Heart left ventricle (tissue), 16 donors: Measurements from ENCODE around the gene OTUD7B. TPM values are rescaled to one million over a fixed set of nuclear protein-coding genes. Genes with fewer than 3 reads are reported as not detected.

ENCODE experiments used
- ATAC-seq, 4 donors: fragments of 200-7000 bp; cut with Tn5 transposase; one replicate each; pipeline ENCODE4 v1.9.1; 2020 to 2022; ENCODE audit warnings: moderate library complexity in 4 of 4, mild to moderate bottlenecking in 3 of 4, moderate number of reproducible peaks in 1 of 4
- DNase-seq, 5 donors: peaks; one replicate each; pipeline ENCODE4 v3.0.0-alpha.2; 2020
- H3K27ac ChIP-seq, 12 donors: fragments of 200-600 bp; sonication (generic) in 4 of 12; one replicate each; pipeline versions ENCODE4 v1.5.0 to v1.8.0; 2016 to 2022; ENCODE audit warnings: mild to moderate bottlenecking in 2 of 12
- H3K27me3 ChIP-seq, 9 donors: fragments of 200-600 bp; sonication (generic) in 2 of 9; one replicate each; pipeline versions ENCODE4 v1.5.1 to v1.8.0; 2016 to 2022; ENCODE audit warnings: mild to moderate bottlenecking in 3 of 9
- H3K36me3 ChIP-seq, 9 donors: fragments of 200-600 bp; sonication (generic) in 2 of 9; one replicate each; pipeline versions ENCODE4 v1.5.0 to v1.8.0; 2018 to 2022; ENCODE audit warnings: mild to moderate bottlenecking in 2 of 9
- H3K4me1 ChIP-seq, 12 donors: fragments of 200-600 bp; sonication (generic) in 4 of 12; one replicate each; pipeline versions ENCODE4 v1.5.0 to v1.8.0; 2016 to 2022; ENCODE audit warnings: mild to moderate bottlenecking in 3 of 12
- H3K4me3 ChIP-seq, 12 donors: fragments of 200-600 bp; sonication (generic) in 4 of 12; one replicate each; pipeline versions ENCODE4 v1.5.0 to v1.8.0; 2017 to 2022; ENCODE audit warnings: mild to moderate bottlenecking in 9 of 12, moderate library complexity in 4 of 12
- H3K9me3 ChIP-seq, 12 donors: fragments of 200-600 bp; sonication (generic) in 4 of 12; one replicate each; pipeline versions ENCODE4 v1.5.0 to v1.8.0; 2016 to 2022; ENCODE audit warnings: mild to moderate bottlenecking in 1 of 12
- CTCF ChIP-seq, 12 donors: fragments of 200-600 bp; sonication (generic) in 4 of 12; IDR thresholded peaks; one replicate each; pipeline versions ENCODE4 v1.5.0 to v1.8.0; 2018 to 2022; ENCODE audit warnings: antibody characterized with exemption in 12 of 12, mild to moderate bottlenecking in 5 of 12
- POLR2A ChIP-seq, 2 donors: fragments of 450-650 bp; IDR thresholded peaks; one replicate each; pipeline ENCODE4 v1.6.1; 2017; ENCODE audit warnings: antibody characterized with exemption in 2 of 2, mild to moderate bottlenecking in 2 of 2, moderate library complexity in 2 of 2
- WGBS, 4 donors: extraction: QIAGEN DNeasy Blood & Tissue Kit in 2 of 4; methylation state at CpG; one replicate each; pipeline versions ENCODE4 v1.1.5 to v1.1.7; 2013 to 2018; 5-methylcytosine and 5-hydroxymethylcytosine counted together
- intact Hi-C, 10 donors: fragments of 100-400 bp; cut with DNase I; formaldehyde crosslinking; loops; one replicate each; pipeline versions ENCODE4 v1.11.1 to v1.14.2; 2022
- polyA plus RNA-seq, 2 donors: library from polyadenylated mRNA; stranded (reverse); fragments of 200-250 nt; gene quantifications; one replicate each; pipeline ENCODE4 v1.2.3, GENCODE V29; 2013
- total RNA-seq, 9 donors: library from RNA; depleted of rRNA in 2 of 9; stranded (reverse); fragments of >200 nt in 2 of 9; fragmentation: NEBNext Ultra II Directional in 3 of 9; extraction: Animal tissue kit (Norgen Biotek cat#: 25700) in 3 of 9; gene quantifications; one replicate each; pipeline versions ENCODE4 v1.1.0 to v1.2.4, GENCODE V29; 2016 to 2023
- donor health status: ischemic (EF 13 %, LVEDD 7.1; RV severe dilation, severe dysfunction).
- donor health status: healthy with polysubstance abuse.
- donor health status: DM: no; HTN: yes; CAD: no.
- donor health status: DM: no; HTN: no; CAD: no.
- donor health status: ischemic (EF 25% LVEDD 6.9; RV normal size, moderate dysfunction).
- donor health status: ischemic (EF 25% LVEDD 5.7; RV mildly dilated, moderate dysfunction).
- donor health status: healthy.
- donor health status: DM: yes; HTN: yes; CAD: no.
- donor health status: ischemic (EF 35%, LVEDD 5.7; RV mildly dilated, moderate dysfunction).
- donor health status: nonischemic (EF 11% LVEDD 7.7; RV severe dilation, severe dysfunction).
- donor health status: DM: yes; HTN: yes; CAD: no.
- donor health status: PGD.
- donor health status: ischemic (EF 29% LVEDD 5.4; RV normal size, mild dysfunction).
- donor health status: nonischemic (EF 23%, LVEDD 6.1; RV moderate dilation, normal function).

Gene OTUD7B
- total and polyA plus RNA-seq, 11 donors: 8.1 to 36.2 (median 24.7) TPM

- H3K27ac ChIP-seq: peak overlapping the region in 1 of 12 donors; percentile 14
- TF ChIP-seq CTCF (IDR thresholded peaks at IDR 0.05) (no peak), POLR2A (IDR thresholded peaks at IDR 0.05) (no peak)
- H3K27me3 ChIP-seq: peaks cover 0 to 29% (median 0%) of the 10 kb centered on the region in 9 donors
- intact Hi-C loops: no loop called here
- H3K36me3 ChIP-seq: peaks cover 0 to 40% (median 34%) of the 10 kb centered on the region in 9 donors
- peaks cover 0 to 23% (median 6%) of the 10 kb centered on the region in 12 donors for H3K4me1 ChIP-seq
- no peak overlapping the region for H3K4me3 ChIP-seq
- DNase-seq (no peak), ATAC-seq (no peak)
- 21 to 35% (median 28%) methylated on average over 1 of the region's 1 CpG for WGBS, 4 donors
- no peaks in the 10 kb centered on the region for H3K9me3 ChIP-seq
These were observed 31.9 kb downstream of the OTUD7B start for GRCh38 chr1:149978547-149979023.

DNA sequence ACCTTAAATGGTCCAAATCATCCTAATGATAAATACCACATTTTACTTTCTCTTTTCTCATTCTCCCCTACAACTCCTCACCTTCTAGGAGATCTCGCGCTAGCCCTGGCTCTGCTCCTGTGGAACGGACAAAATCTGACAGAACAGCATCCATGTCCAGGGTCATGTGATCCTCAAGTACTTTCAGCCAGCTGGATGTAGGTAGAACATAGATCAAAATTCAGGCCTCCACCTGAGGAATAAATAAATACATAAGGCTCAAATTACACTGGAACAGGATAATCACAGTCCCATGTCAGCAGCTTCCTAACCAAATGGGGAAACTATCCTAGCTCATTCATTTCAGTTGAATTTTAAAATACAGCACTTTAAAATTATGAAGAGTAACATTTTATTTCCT, 33.2 kb downstream of the OTUD7B start:
- intact Hi-C loops: no loop called here
- ATAC-seq (no peak), DNase-seq (no peak)
- Histone ChIP-seq H3K27ac (no peak overlapping the region), H3K4me3 (no peak overlapping the region), H3K36me3 (peaks cover 0 to 53% (median 46%) of the 10 kb centered on the region in 9 donors), H3K4me1 (peaks cover 0 to 21% (median 6%) of the 10 kb centered on the region in 12 donors), H3K9me3 (no peaks in the 10 kb centered on the region), H3K27me3 (peaks cover 0 to 29% (median 0%) of the 10 kb centered on the region in 9 donors)
- TF ChIP-seq CTCF (IDR thresholded peaks at IDR 0.05): no peak
- no peak for TF ChIP-seq POLR2A (IDR thresholded peaks at IDR 0.05)
- WGBS, 4 donors: 69 to 84% (median 73%) methylated on average over 3 of the region's 3 CpGs

- no peak for ATAC-seq
- no peak overlapping the region for H3K4me3 ChIP-seq
- WGBS, 4 donors: 92 to 99% (median 97%) methylated on average over 2 of the region's 2 CpGs
- H3K27me3 ChIP-seq: peaks cover 0 to 3% (median 0%) of the 10 kb centered on the region in 9 donors
- DNase-seq: no peak
- no peak overlapping the region for H3K27ac ChIP-seq
- TF ChIP-seq POLR2A (IDR thresholded peaks at IDR 0.05): no peak
- TF ChIP-seq CTCF (IDR thresholded peaks at IDR 0.05): no peak
- H3K4me1 ChIP-seq: peaks cover 0 to under 1% (median 0%) of the 10 kb centered on the region in 12 donors
- peaks cover 0 to 97% (median 82%) of the 10 kb centered on the region in 9 donors for H3K36me3 ChIP-seq
- intact Hi-C loops: no loop called here
- no peaks in the 10 kb centered on the region for H3K9me3 ChIP-seq
These were observed 38.0 kb downstream of the OTUD7B start for GRCh38 chr1:149972547-149972946.

DNA sequence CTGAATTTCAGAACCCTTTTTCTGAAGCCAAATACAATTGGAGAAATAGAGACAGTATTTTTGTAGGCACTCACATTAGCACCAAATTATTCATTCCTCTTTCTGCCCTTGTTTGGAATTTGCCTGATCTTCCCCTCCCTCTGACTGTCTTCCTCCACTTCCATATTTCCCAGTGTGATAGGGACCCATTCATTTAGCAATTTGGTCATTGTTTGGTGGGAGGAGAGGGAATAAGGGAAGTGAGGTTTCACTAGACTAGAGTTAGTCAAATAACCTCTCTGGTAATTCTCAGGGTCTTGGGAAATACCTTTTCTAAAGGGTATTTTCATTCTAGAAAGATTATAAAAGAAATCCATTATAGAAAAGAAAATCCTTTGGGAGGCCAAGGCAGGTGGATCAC, 42.9 kb downstream of the OTUD7B start:
- no peak for DNase-seq
- TF ChIP-seq POLR2A (IDR thresholded peaks at IDR 0.05) (no peak), CTCF (IDR thresholded peaks at IDR 0.05) (no peak)
- peaks cover 0 to 100% (median 81%) of the 10 kb centered on the region in 9 donors for H3K36me3 ChIP-seq

More for the DNA sequence above, 42.9 kb downstream of the OTUD7B start:
- intact Hi-C loops: loop anchor here in 1 of 10 donors (10.0 kb wide), 1 partner anchor 197 kb away; no protein-coding TSS in a partner anchor
- H3K9me3 ChIP-seq: no peaks in the 10 kb centered on the region
- H3K4me1 ChIP-seq: peaks cover 0 to 15% (median 0%) of the 10 kb centered on the region in 12 donors
- peaks cover 0 to 9% (median 0%) of the 10 kb centered on the region in 9 donors for H3K27me3 ChIP-seq
- no peak overlapping the region for H3K27ac ChIP-seq
- ATAC-seq: no peak
- H3K4me3 ChIP-seq: no peak overlapping the region
